HPDE6-E6E7 (cell line): ENCODE data around the gene TMSB10.

ENCODE experiments used
- DNase-seq: peaks from one replicate; pipeline ENCODE4 v3.0.0; 2011; ENCODE audit warnings: missing footprints; ENCODE audit errors: extremely low spot score

The TMSB10 gene

GRCh38 chr2:84880395-84880644, 25.1 kb upstream of the TMSB10 start:
- no peak for DNase-seq

- no peak for DNase-seq
Observed at GRCh38 chr2:84880645-84881521, 24.6 kb upstream of the TMSB10 start, which contains the start of gene TRABD2A. Gene TRABD2A (minus strand): TSS chr2:84881084. CDS start chr2:84881039, 45 bp downstream.

- DNase-seq: peak; percentile 80
Observed at GRCh38 chr2:84881581-84882413, 23.7 kb upstream of the TMSB10 start.

- no peak for DNase-seq
Observed at GRCh38 chr2:84882414-84882738, 23.1 kb upstream of the TMSB10 start.

GRCh38 chr2:84882775-84883550, 22.5 kb upstream of the TMSB10 start:
- DNase-seq: no peak

- no peak for DNase-seq
Observed at GRCh38 chr2:84884449-84884848, 21.0 kb upstream of the TMSB10 start.

GRCh38 chr2:84885111-84885510, 20.3 kb upstream of the TMSB10 start:
- DNase-seq: no peak

GRCh38 chr2:84886791-84887190, 18.7 kb upstream of the TMSB10 start:
- DNase-seq: no peak

- DNase-seq: no peak
Observed at GRCh38 chr2:84888401-84889276, 16.8 kb upstream of the TMSB10 start.

GRCh38 chr2:84889332-84889731, 16.1 kb upstream of the TMSB10 start:
- DNase-seq: no peak

- no peak for DNase-seq
Observed at GRCh38 chr2:84891355-84892010, 14.0 kb upstream of the TMSB10 start.

- DNase-seq: no peak
Observed at GRCh38 chr2:84894131-84894586, 11.3 kb upstream of the TMSB10 start.

GRCh38 chr2:84894758-84895520, 10.5 kb upstream of the TMSB10 start:
- no peak for DNase-seq

- DNase-seq: no peak
Observed at GRCh38 chr2:84896567-84896966, 8.9 kb upstream of the TMSB10 start.

- DNase-seq: no peak
Observed at GRCh38 chr2:84897773-84898172, 7.7 kb upstream of the TMSB10 start.

- no peak for DNase-seq
Observed at GRCh38 chr2:84899304-84900204, 5.9 kb upstream of the TMSB10 start.

GRCh38 chr2:84900971-84901370, 4.5 kb upstream of the TMSB10 start:
- no peak for DNase-seq

- DNase-seq: no peak
Observed at GRCh38 chr2:84901593-84902120, 3.8 kb upstream of the TMSB10 start.

GRCh38 chr2:84902526-84902925, 2.9 kb upstream of the TMSB10 start:
- DNase-seq: no peak
